ENCODE measurements around the gene PTPRS.

PTPRS gene

GRCh38 chr19:5354403-5354802 lies 13.8 kb upstream of the PTPRS start:
- DNase-seq, result no peak

- no peak for DNase-seq
Observed at GRCh38 chr19:5352229-5352763, 11.7 kb upstream of the PTPRS start.

GRCh38 chr19:5351731-5352228 lies 11.2 kb upstream of the PTPRS start:
- no peak for DNase-seq

- DNase-seq, result no peak
Observed at GRCh38 chr19:5349041-5349440, 8.4 kb upstream of the PTPRS start.

GRCh38 chr19:5345895-5346386 lies 5.3 kb upstream of the PTPRS start:
- DNase-seq, result no peak

- DNase-seq, result no peak
Observed at GRCh38 chr19:5343848-5344247, 3.2 kb upstream of the PTPRS start.

- DNase-seq, result no peak
Observed at GRCh38 chr19:5342573-5343201, 2.1 kb upstream of the PTPRS start.

GRCh38 chr19:5341981-5342380 lies 1.4 kb upstream of the PTPRS start:
- DNase-seq, result no peak

GRCh38 chr19:5341448-5341820 lies 822 bp upstream of the PTPRS start:
- DNase-seq, result no peak

GRCh38 chr19:5339950-5340636 lies 519 bp downstream of the PTPRS start:
- DNase-seq, result no peak

GRCh38 chr19:5339198-5339949 lies 1.2 kb downstream of the PTPRS start:
- DNase-seq, result no peak

GRCh38 chr19:5338656-5339197 lies 1.9 kb downstream of the PTPRS start:
- no peak for DNase-seq

- DNase-seq, result no peak
Observed at GRCh38 chr19:5337708-5338655, 2.6 kb downstream of the PTPRS start.

- DNase-seq, result no peak
Observed at GRCh38 chr19:5337126-5337525, 3.5 kb downstream of the PTPRS start.

- DNase-seq, result no peak
Observed at GRCh38 chr19:5336195-5336965, 4.2 kb downstream of the PTPRS start.

- no peak for DNase-seq
Observed at GRCh38 chr19:5335593-5335992, 5.0 kb downstream of the PTPRS start.

GRCh38 chr19:5334824-5335500 lies 5.7 kb downstream of the PTPRS start:
- DNase-seq, result no peak

GRCh38 chr19:5334366-5334739 lies 6.3 kb downstream of the PTPRS start:
- DNase-seq, result no peak

GRCh38 chr19:5333581-5334365 lies 6.8 kb downstream of the PTPRS start:
- no peak for DNase-seq

GRCh38 chr19:5332501-5332900 lies 8.1 kb downstream of the PTPRS start:
- DNase-seq, result no peak
